Activated naive CD4-positive, alpha-beta T cell treated with anti-CD3 and anti-CD28 coated beads, Interleukin-2, amount 50 U/mL, for 16 hours (primary cell): ENCODE results near the gene HNRNPC.
"Not testable (repeated sequence)": the region's sequence is repeated elsewhere in the genome, so short reads cannot be mapped to it uniquely, and the experiment has no call there.

Experiments
- DNase-seq: peaks from one replicate; pipeline ENCODE4 v3.0.0-alpha.2; 2020

Gene HNRNPC

GRCh38 chr14:21268617-21269251 lies 508 bp downstream of the HNRNPC start:
- DNase-seq: peak; percentile 40

DNA sequence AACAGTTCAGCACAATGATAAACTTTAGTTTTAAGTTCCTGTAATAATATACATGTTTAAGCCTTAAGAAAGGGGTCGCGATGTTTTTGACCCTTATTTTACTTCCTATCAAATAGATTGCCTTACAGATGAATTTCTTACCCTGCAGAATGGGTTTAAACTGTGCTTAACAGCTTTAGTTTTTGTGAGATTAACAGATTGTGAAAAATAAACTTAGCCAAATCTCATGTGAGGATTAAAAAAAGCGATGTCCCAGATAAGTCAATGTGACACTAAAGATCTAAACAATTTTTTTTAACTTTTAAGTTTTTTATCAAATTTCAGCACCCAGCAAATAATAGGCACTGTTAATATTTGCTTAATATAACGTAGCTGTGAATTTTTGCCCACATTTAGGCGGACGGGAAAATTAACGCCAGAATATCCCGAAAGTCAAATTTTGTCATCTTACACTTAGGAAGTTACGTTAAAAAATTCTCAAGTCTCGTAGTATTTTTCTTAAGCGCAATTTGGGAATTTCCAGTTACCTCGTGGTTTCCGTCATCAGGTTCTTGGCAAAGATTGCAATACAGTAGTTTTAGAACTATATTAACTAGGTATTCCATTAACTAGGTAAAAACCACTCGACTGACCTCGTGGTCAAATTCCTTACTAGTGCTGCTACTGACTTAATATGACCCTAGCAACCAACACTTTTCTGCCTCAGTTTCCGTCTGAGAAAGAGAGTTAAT lies 1.2 kb downstream of the HNRNPC start:
- no peak for DNase-seq

DNA sequence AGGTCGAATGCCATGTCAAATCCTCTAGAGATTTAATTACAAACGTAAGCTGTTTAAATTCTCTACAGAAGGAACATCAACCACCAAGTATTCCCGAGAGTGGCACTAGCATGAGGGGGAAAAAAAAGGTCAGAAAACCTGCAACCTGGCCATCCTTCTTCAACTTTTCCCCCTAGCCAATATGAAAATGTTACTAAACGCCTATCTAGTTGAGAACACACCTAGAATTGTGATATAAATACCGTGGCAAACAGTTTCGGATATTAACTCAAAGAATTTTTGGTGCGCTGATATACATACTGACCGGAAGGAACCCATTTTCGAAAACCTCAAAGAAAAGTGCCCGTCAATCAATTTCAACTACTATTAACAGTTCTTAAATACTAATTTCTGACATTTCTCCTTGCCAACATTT lies 1.8 kb downstream of the HNRNPC start:
- no peak for DNase-seq

DNA sequence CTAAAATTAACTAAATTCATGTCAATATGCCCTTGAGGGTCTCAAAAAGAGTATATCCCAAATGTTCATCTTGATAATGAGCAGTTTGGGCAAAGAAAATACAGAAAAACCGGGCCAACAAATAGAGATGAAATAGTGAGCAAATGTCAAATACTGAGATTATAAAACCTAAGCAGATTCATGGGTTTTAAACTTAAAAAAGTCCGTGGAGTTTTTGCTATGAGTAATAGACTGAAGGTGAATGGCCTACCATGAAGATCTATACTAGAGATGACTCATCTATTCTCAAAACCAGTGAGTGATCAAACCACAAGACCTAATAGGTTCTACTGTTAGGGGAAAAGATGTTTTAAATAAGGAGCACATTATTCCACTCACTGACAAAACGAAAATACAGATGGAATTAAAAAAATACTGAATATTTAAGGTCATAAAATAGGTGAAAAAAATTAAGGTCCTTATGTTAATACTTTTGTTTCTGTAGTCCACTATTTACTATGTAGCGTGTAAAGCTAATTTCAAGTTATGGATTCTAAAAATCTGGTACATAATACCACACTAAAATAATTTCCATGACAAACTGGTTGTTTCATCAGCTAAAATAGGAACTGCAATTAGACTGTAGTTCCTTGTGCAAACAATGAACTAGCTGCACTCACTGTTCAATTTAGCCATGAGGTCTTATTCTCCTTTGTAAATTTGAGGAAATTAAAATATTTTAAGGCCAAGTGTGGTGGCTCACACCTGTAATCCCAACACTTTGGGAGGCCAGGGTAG lies 5.0 kb downstream of the HNRNPC start:
- no peak for DNase-seq

GRCh38 chr14:21263284-21264024 lies 5.8 kb downstream of the HNRNPC start:
- no peak for DNase-seq

GRCh38 chr14:21262410-21262809 lies 6.8 kb downstream of the HNRNPC start:
- DNase-seq: no peak

- no peak for DNase-seq
Observed at GRCh38 chr14:21261824-21262223, 7.4 kb downstream of the HNRNPC start.

GRCh38 chr14:21258889-21259787 lies 10.1 kb downstream of the HNRNPC start:
- DNase-seq: no peak

DNA sequence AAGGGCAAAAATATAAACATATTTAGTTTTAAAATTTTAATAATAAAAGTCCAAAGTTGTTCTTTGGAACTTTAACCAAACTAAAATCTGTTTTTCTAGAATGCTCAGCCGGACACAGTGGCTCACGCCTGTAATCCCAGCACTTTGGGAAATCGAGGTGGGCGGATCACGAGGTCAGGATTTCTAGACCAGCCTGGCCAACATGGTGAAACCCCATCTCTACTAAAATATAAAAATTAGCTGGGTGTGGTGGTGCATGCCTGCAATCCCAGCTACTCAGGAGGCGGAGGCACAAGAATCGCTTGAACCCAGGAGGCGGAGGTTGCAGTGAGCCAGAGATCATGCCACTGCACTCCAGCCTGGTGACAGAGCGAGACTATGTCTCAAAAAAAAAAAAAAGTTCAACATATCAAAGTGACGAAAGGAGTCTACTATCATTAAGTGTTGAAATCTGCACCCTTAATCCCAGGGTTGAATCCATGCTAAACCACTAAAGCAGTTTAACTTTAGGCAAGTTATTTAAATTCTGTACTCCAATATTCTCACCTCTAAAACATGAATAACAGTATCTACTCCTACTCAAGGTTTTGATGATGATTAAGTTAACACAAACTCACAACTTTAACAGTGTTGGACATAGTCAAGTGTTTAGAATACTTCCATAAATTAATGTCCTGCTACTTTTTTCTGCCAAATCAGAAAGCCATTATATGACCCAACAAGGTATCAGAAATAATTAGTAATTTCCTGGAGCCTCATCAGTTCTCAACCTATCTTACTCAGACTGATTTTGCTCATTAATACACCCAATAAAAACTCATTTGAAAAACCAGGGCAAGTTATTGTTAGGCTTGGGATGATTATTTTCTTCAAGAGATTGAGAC lies 11.0 kb downstream of the HNRNPC start:
- DNase-seq: no peak

- no peak for DNase-seq
Observed at GRCh38 chr14:21257394-21257909, 11.8 kb downstream of the HNRNPC start.

DNA sequence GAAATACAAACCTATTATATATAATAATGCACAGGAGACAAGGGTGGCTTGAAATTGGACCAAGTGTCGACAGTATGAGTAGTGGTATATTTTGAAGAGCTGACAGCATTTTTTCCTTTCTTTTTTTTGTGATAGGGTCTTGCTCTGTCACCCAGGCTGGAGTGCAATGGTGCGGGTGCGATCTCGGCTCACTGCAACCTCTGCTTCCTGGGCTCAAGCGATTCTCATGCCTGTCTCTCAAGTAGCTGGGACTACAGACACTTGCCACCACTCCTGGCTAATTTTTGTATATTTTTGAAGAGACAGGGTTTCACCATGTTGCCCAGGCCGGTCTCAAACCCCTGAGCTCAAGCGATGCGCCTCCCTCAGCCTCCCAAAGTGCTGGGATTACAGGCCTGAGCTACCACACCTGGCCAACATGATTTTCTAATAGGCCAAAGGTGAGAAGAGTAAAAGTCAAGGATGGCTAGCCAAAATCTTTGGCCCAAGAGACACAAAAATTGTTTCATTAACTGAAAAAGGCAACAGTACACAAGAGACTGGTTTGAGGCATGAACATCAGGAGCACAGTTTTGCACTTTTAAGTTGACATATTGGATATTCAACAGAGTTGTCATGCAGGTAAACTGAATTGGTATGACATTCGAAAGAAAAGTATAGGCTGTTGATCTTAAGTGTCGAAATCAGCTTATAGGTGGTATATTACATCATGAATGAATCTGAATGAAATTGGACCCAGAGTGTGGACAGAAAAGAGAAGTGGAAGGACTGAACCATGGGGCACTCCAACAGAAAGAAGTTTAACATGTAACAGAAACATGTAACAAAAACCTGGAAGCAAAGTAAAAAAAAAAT lies 12.5 kb downstream of the HNRNPC start:
- DNase-seq: no peak

DNA sequence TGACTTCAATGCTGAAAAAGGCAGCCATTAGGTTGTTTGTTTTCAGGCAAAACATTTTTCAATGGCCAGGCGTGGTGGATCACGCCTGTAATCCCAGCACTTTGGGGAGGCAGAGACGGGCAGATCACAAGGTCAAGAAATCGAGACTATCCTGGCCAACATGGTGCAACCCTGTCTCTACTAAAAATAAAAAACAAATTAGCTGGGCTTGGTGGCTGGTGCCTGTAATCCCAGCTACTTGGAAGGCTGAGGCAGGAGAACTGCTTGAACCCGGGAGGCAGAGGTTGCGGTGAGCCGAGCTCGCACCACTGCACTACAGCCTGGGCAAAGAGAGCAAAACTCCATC lies 13.2 kb downstream of the HNRNPC start:
- DNase-seq: not testable (repeated sequence)

DNA sequence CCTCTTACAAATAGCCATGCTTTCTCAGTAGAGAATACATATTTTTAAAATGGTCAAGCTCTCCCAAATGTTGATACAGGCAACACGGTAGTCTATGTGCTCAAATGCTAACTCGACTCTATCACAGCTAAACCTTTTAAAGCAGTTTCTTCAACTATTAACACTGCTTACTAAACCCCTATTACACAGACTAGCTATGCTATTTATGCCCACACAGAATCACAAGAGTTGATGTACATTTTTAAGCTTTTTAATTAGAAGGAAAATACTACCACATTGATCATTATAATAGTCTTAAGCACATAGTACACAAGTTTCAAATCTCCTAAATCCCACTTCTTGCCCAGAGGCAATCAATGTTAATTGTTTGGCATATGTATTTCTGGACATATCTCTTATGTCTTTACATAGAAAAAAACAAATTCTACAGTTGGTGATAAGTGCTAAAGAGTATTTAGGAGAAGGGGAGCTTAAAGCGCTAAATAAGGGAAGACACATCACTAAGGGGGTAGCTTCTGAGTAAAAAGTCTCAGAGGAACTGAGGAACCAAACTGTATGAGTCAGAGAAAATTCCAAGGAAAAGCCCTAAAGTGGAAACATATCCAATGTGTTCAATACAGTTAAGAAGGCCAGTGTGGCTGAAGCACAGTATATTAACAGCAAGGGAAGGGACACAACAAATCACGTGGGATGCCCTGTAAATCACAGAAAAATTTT lies 13.7 kb downstream of the HNRNPC start:
- no peak for DNase-seq

GRCh38 chr14:21252149-21252548 lies 17.1 kb downstream of the HNRNPC start:
- DNase-seq: no peak

DNA sequence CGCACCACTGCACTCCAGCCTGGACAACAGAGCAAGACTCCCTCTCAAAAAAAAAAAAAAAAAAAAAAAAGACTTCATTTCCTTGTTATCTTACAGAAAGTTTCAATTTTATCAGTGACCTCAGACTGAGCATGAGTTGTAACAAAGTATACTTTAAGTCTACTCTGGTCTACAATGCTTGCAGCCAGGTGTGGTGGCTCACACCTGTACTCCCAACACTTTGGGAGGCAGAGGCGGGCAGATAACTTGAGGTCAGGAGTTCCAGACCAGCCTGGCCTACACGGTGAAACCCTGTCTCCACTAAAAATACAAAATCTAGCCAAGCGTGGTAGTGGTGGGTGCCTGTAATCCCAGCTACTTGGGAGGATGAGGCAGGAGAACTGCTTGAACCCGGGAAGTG lies 18.0 kb downstream of the HNRNPC start:
- no peak for DNase-seq

DNA sequence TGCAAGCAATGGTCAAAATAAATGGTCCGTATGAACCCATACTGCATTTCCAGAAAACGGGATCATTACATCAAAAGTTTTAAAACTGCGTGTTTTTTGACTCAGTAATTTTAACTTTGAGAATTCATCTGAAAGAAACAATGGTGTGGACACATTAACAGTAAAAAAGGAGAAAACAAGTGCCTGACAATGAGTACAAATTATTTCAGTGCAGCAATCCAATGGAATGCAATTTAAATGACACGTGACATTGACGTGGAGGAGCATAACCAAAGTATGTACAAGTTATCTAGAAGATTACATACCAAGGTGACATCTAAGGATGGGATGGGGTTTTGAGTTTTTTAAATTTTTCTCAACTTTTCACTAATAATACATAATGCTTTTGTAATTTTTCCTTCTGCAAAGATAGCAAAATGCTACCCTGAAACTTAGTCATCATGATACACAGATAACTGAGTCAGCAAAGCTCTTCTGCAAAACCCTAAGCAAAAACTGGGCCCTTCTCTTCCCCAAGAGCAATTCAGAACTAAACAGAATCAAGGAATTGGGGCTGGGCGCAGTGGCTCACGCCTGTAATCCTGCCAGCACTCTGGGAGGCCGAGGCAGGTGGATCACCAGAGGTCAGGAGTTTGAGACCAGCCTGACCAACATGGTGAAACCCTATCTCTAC lies 20.4 kb downstream of the HNRNPC start:
- DNase-seq: no peak

DNA sequence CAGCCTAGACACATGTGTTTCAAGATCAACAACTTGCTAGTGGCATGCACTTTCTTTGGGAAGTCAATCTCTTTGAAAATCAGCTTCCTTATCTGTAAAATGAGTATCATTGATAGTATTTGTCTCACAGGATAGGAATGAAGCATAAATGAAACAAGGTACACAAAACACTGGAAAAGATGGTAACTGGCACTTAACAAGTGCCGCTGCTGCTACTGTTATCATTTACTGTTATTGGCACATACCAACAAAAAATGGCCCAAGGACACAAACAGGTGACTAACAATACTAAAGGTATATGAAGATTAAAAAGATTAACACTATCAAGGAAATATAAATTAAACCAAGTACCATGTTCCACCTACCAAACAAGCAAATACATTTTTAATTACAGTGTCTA lies 20.9 kb downstream of the HNRNPC start:
- no peak for DNase-seq

- DNase-seq: no peak
Observed at GRCh38 chr14:21245813-21246212, 23.4 kb downstream of the HNRNPC start.

DNA sequence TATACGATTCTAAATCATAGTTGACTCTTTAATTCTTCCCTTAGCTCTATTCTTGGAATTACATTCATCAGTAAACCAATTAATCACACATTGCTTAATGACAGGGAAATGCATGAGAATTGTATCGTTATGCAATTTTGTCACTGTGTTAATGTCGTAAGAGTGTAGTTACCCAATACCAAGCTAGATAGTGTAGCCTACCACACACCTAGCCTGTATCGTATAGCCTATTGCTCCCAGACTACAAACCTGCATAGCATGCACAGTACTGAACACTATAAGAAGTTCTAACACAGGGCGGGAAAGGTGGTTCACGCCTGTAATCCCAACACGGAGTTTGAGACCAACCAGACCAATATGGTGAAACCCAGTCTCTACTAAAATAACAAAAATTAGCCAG lies 24.7 kb downstream of the HNRNPC start:
- DNase-seq: no peak
